Hippocampal formation (tissue), 2 donors: ENCODE results near the gene EIF3F.

Experiments
- DNase-seq, 2 donors: peaks; one replicate each; lab custom pipeline; 2025; lab: John Stamatoyannopoulos, UW

Gene EIF3F, protein sequence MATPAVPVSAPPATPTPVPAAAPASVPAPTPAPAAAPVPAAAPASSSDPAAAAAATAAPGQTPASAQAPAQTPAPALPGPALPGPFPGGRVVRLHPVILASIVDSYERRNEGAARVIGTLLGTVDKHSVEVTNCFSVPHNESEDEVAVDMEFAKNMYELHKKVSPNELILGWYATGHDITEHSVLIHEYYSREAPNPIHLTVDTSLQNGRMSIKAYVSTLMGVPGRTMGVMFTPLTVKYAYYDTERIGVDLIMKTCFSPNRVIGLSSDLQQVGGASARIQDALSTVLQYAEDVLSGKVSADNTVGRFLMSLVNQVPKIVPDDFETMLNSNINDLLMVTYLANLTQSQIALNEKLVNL

DNA sequence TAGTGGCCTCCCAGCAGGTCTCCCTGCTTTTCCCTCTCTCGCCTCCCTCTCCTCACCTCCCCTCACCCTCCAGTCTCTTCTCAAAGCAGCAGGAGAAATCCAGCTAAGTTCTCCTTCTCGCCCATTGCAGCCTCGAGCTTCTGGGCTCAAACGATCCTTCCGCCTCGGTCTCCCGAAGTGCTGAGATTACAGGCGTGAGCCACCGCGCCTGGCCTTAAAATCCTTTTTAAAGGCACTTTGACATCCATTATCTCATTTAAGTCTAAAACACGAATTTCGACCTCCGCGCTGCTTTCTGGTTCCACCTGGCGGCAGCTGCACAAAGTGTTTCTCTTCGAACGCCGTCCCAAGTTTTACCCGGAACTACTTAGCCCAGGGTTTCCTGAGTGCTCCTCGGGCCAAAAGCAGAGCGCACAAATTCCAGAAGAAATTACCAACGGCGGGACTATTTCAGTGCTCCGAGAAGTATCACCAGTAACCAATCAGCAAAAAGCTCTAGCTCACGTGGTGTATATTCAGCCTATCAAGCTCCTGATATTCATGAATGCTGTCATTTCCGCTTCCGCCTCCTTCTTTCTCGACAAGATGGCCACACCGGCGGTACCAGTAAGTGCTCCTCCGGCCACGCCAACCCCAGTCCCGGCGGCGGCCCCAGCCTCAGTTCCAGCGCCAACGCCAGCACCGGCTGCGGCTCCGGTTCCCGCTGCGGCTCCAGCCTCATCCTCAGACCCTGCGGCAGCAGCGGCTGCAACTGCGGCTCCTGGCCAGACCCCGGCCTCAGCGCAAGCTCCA lies at the start of gene EIF3F:
EIF3F (plus strand) TSS at position 570 of the 792 bp plus-strand sequence; CDS start at position 586, 16 bp downstream.
- DNase-seq = peak; percentile 92 to 100

DNA sequence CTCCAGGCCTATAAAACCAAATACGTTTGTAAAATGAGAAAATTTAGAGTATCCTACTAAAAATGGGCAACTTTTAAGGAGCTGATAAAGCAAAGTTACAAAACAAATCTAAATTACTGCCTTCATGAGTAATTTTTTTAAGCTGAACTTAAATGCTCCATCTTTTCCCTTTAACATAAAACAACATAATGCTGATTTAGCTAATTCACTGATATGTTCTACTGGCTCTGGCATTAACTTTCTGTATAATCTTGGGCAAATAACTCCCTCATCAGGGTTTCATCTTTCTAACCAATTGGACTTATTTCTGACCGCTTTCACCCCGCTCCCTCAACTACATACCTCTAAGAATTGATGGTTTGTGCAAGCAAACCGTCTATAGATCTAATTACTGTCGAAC lies 46.0 kb upstream of the EIF3F start:
- DNase-seq = no peak

DNA sequence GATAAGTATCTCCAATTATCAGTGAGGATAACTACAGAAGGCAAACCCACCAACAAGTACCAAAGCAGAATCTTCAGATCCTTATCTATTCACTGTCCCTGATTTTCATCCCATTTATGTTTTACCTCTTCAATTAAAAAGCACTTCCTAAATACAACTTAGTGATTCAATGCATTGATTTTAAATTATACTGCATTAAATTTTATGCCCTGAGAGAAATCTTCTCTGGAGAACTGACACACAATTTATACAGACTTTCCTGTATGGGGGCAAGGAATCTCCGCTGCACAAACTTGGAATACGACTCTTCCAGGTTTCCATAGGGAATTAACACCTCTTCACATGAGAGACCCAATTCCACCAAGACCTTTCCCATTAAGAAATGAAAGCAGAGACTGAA lies 45.5 kb upstream of the EIF3F start, which contains the start of gene OR10A3:
OR10A3 (minus strand) TSS at position 101 of the 400 bp plus-strand sequence. CDS start 2,188 bp downstream, outside the sequence.
- DNase-seq = no peak

DNA sequence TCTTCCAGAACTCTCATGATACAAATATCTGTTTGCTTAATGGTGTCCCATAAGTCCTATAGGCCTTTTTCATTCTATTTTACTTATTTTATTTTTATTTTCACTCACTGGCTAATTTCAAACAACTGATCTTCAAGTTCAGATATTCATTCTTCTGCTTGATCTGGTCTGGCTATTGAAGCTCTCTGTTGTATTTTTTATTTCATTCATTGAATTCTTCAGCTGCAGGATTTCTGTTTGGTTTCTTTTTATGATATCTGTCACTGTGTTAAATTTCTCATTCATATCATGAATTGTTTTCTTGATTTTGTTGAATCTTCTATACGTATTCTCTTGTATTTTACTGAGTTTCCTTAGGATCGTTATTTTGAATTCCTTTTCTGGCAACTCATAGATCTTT lies 43.0 kb upstream of the EIF3F start:
- no peak for DNase-seq

DNA sequence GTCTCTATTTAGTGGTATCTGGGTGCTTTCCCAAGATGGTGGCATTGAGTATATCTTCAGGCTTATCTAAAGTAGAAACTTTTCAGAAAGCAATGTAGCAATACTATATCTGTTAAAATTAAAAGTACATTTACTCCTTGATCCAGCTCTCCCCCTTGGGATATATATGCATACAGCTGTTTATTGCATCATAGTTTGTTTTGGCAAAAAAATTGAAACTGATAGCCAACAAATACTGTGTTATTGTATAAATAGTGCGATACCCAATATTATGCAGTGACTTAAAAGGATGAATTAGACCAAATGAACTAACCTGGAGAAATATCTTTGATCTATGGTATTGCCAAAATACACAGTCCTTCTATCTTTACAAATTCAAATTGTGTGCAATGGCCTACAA lies 37.2 kb upstream of the EIF3F start:
- DNase-seq = no peak

DNA sequence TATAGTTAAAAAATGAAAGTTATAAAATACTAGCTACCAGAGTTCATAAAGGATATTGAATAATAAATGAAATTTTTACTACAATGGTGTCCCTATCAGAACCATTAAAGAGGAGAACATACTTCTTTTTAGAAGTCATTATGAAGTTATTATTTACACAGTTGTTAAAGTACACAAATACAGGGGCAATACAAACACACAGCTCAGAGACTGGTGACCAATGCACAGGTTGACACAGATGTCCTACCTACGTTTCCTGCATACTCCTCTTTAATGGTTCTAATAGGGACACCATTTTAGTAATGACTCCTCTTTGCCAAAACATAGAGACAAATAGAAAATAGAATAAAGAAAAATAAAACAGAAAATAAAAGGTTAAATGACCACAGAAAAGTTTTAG lies 31.9 kb upstream of the EIF3F start:
- DNase-seq = no peak

DNA sequence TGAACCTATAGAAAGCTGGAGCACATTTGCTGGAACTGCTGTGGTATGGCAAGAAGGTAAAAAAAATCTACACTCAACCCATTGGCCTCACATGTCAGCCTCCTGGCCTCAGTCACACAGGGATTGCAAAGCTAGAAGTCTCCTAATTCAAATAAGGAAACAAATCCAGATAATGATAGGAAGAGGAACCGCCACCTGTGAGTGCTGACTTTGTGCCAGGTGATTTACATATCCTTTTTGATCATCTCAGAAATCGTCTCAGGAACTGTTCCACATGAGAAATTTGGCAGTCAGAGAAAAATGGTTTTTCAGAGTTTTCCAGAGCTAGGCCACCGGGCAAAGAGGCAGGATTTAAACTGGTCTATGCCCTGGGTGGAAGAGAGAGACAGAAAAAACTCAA lies 22.9 kb upstream of the EIF3F start:
- DNase-seq = no peak

DNA sequence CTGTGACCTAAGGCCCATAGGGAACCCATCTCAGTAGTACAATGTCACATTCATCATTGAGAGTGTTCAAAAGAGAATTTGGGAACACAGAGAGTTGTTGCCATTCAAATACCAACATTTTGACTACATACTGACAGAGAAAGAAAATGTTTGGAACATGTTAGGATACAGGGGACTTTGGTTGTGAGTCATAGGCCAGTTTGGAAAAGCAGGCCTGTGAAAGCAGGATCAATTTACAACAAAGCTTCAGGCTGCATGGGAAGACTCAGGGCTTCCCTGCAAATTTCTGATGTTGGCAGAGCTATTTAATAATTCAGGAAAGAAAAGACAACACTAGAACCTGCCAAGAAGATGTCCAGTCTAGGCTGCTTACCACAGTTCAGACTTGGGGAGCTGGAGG lies 22.3 kb upstream of the EIF3F start:
- no peak for DNase-seq

DNA sequence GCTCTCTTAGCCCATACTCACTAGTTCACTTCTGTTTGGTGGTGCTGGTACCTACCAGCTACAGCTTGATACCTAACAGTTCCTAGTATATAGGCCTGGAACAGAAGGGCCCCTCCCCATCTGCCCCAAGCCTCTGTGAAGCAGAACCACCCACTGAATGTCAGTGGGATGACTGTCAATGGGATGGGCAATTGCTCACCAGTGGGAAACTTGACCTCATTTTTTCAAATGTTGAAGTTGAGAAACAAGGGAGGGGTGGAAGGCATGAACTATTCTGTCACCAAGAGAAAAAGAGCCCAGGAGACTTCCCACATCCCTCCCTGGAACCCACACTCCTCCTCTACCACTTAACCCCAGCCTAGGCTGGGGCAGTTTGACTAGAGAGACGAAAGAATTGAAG lies 21.8 kb upstream of the EIF3F start, which contains the start of gene NLRP10:
NLRP10 (minus strand) TSS at position 62 of the 400 bp plus-strand sequence. CDS start 1,952 bp downstream, outside the sequence.
- no peak for DNase-seq

DNA sequence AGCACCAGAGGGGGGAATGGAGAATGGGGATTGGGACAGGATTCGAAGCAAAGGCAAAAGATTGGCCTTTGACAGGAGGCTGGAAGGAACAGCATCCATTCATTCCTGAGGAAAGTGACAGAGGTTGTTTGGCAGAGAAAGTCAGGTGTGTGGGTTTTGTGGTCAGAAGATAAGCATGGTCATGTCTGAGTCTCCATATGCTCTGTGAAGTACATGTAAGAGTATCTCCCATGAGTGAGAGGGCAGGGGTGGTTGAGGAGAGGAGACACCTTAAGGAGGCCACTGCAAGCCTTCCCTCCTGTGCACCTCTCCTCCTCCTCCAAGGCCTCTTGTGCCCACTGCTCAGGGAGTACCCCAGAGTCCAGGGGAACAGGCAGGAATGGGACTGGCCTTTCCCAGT lies 20.0 kb upstream of the EIF3F start:
- DNase-seq = no peak

DNA sequence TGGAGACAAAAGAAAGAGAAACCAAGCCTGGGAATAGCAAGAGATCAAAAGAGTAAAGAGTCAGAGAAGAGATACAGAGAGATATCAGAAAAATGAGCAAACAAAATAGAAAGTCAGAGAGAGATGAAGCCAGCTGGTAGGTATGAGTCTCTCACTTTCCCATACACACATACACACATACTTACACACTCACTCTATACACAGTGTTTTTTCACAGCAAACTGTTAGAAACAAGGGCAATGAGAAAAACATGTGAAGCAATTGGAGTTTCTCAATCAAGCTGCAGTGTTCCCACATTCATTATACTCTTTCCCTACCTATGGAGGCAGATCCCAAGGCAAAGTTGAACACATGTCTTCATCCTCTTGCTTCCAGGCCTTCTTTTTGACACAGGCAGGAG lies 19.3 kb upstream of the EIF3F start:
- DNase-seq = no peak

DNA sequence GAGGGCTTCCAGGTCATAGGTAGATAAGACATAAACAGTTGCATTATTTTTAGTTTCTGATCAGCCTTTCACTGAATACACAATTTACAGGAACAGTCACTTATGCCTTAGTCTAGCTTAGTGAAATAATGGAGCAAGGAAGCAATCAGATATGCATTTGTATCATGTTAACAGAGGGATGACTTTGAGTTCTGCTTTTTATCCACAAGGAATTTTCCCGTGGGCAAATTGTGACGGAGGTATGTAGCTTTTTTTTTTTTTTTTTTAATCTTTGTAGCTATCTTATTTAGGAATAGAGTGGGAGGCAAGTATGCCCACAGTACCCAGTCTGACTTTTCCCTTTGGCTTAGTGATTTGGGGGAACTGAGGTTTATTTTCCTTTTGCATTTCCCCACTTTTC lies 18.5 kb upstream of the EIF3F start:
- DNase-seq = no peak

DNA sequence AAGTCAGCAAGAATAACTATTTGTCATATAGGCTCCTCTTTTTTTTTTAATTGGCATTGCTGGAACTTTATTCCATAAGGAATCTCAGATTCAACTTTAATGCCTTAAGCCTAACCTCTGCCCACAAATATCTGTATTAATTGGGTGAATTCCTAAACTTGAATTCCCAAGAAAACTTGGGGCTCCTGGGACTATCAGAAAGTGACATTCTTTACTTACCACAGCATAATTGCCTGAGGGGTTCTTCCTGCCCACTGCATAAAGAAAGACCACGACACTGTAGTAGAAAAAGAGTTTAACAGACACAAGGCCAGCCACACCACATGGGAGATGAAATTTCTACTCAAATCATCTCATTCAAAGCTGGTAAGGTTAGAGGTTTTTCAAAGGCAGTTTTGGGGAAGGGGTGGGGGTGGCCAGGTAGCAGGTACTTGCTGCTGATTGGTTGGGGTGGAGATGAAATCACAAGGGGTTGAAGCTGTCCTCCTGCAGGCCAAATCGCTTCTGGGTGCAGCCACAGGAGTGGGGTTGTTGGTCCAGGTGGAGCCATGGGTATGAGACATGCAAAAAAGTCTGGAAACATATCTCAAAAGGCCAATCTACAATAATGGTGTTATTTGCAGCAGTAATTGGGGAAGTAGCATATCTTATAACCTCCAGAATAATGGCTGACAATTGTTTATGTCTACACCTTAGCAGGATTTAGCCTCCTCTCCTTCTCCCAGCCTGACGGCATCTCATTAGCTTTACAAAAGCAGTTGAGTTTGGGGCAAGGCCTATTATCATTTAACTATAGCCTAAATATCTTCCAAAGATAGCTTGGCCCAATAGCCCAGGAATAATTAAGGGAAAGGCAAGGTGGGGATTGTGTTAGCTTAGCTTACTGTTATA lies 17.1 kb upstream of the EIF3F start:
- DNase-seq = no peak

DNA sequence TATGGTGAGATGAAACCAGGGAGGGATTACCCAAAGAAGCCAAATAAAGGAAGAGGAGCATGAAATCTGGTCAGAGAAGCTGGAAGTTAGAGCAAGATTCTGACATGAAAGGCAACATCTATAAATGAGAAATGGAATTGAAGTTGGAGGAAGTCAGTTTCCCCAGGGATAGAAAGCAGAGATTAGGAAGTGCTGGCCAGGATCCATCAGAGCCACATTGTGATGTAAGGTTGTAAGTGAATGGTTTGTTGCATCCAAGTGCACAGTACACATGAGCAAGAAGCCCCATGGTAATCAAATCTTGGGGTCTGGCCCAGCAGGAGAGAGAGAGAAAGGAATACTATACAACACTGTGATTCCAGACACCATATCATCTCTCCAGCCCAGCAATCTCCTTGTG lies 15.3 kb upstream of the EIF3F start:
- DNase-seq = no peak

DNA sequence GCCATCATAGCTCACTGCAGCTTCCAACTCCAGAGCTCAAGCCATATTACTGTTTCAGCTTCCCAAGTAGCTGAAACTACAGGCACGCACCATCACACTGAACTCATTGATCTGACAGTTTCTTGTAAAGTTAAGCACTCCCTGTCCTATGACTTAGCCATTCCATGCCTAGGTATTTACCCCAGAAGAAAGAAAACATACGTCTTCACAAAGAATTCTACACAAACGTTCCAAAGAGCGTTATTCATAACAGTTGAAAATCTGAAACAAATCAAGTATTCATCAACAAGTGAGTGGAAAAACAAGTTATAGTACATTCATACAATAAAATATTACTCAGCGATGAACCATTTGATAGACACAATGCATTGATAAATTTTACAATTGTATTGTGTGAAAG lies 14.1 kb upstream of the EIF3F start:
- DNase-seq = no peak

DNA sequence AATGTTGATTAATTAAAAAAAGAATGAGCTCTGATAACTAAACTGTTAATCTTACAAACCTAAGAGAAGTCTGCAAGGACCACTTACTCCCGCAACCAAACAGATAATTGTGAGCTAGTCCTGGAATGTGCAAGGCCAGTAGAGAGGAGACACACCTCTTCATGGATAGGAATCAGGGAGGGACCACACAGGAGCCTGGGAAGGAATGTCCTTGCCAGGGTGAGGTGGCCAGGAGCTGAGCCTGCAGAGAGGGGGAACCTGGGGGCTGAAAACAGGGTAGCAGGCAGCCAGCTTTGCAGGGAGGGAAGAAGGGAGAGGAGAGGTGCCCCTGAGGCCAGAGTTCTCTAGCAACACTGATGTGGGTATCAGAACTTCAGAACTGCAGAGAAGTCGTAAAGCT lies 12.5 kb upstream of the EIF3F start:
- DNase-seq = no peak

DNA sequence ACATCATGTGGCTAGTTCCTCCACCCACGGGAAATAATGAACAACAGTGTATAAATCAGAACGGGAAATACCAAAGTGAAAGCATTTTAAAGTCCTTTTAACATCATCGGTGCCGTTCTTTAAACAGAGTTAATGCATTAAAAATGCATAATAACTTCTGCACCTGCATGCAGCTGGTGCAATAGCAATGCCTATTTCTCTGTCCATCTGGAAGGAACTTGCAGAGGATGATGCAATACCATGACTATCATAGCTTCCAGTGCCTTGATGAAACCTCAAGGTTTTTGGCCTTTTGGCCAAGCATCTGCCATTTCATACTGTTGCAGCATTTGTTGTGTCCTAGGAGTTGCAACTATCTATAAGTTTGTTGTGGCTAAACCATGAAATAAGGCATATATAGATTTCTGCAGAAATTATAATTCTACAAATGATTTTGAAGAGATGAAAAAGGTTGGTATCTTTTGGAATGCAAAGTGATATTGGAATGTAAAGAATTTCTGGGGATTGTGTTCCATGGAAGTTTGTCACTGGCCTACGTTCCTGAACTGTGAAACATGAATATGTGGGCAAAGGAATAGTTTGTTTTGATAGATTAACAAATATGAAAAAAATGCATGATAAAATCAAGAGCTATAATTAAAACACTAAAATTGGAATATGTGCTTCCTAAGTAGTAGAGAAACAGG lies 9.8 kb upstream of the EIF3F start:
- DNase-seq = no peak

DNA sequence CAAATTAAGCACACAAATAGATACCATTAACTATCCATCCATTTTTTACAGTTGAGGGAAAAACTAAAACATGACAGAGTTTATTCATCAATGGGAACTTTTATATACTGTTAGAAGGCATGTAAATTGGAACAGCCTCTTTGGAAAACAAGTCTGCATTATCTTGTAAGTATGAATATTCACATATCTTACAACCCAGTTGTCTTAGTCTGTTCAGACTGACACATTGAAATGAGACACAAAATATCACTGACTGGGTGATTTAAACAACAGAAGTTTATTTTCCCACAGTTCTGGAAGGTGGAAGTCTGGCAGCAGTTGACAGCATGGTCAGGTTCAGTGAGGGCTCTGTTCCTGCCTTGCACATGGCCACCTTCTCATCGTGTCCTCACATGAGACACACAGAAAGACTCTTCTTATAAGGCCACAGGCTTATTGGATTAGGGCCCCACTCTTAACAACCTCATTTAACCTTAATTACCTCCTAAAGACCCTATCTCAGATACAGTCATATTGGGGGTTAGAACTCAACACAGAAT lies 5.4 kb upstream of the EIF3F start:
- no peak for DNase-seq

DNA sequence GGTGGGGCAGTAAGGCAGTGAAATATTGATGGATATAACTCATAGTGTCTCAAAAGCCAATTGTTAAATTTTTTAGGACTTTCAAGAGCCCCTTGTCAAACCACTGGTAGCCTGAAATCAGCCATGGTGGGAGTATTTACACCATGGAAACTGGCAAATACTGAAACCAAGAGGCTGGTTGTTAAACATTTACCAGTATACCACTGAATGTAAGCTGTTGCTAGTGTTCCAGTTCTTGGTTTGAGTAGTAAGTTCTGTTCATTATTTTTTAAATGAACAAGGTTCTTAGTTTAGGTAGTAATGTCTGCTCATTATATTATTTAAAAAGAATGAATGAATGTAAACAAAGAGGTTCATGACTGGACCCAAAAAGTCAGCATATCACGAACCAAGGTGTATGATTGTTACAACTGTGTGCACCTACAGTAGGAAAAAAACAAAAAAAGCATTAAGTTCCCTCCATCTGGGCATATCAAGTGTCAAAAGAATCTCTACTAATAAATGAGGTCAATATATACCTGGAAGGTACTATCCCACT lies 4.5 kb upstream of the EIF3F start:
- no peak for DNase-seq

DNA sequence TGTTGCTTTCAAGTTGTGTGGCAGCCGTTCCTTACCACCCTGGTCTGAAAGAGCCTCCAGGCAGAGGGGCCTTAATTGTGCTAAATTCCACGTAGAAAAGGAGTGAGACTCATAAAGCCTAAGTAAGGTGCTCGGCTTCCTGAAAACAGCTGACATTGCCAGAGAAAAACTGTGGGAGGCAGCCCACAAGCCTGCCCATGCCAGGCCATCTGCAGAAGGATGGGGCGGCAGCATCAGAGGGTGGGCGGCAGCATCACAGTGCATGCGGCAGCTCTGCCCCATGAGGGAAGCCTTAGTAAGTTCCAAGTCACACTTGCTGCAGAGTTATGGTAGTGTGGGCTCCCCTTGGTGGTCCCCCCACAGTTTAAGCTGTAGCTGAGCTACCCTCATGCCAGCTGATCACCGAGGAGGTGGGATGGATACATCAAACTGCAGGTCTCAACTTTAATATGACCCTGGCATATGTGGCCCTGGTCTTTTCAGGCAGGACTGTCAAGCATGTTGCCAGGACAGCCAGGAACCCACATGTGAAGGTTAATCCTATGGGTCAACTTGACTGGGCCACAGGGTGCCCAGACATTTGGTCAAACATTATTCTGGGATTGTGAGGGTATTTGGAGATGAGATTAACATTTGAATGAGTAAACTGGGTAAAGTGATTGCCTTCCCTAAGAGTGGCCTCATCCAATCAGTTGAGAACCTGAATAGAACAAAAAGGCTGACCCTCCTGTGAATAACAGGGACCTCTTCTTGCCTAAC lies 3.1 kb upstream of the EIF3F start:
- no peak for DNase-seq
